SU-DHL-6 (cell line): ENCODE data around the gene MSANTD1.

Experiments
- H2AFZ ChIP-seq: fragments of 200-600 bp; sonication (generic); 2 replicates; pipeline ENCODE4 v1.6.1; 2014; ENCODE audit warnings: low read depth, mild to moderate bottlenecking, moderate library complexity, mixed read lengths, antibody characterized with exemption, low read length; ENCODE audit not compliant: severe bottlenecking
- H3F3A ChIP-seq: fragments of 200-600 bp; shearing (Covaris generic); 2 replicates; pipeline ENCODE4 v1.6.0; 2016; ENCODE audit warnings: antibody characterized with exemption, mild to moderate bottlenecking; ENCODE audit not compliant: insufficient read depth
- H3K27ac ChIP-seq: fragments of 200-600 bp; sonication (generic); 2 replicates; pipeline ENCODE4 v1.5.1; 2016; ENCODE audit warnings: low read depth, mild to moderate bottlenecking, low read length, moderate library complexity, mixed read lengths
- H3K27me3 ChIP-seq: fragments of 200-600 bp; sonication (generic), shearing (Covaris generic); 2 replicates; pipeline ENCODE4 v1.6.0; 2014; ENCODE audit warnings: mild to moderate bottlenecking, low read length
- H3K36me3 ChIP-seq: fragments of 200-600 bp; sonication (generic); 2 replicates; pipeline ENCODE4 v1.6.1; 2014; ENCODE audit warnings: mild to moderate bottlenecking, low read length, mixed read lengths
- H3K4me2 ChIP-seq: fragments of 300-600, 200-600 bp; shearing (Covaris generic), sonication (generic); 2 replicates; pipeline ENCODE4 v1.6.0; 2014; ENCODE audit warnings: low read length, low read depth, mild to moderate bottlenecking; ENCODE audit not compliant: poor library complexity, severe bottlenecking
- H3K4me3 ChIP-seq: fragments of 200-600 bp; sonication (generic); 2 replicates; pipeline ENCODE4 v1.5.1; 2014; ENCODE audit warnings: antibody characterized with exemption, low read length, mild to moderate bottlenecking, mixed read lengths; ENCODE audit not compliant: insufficient read depth, poor library complexity, severe bottlenecking
- H3K79me2 ChIP-seq: fragments of 200-600 bp; sonication (generic); 2 replicates; pipeline ENCODE4 v1.6.1; 2014; ENCODE audit warnings: mild to moderate bottlenecking, low read length, moderate library complexity; ENCODE audit not compliant: insufficient read depth
- H3K9ac ChIP-seq: fragments of 200-600 bp; sonication (generic); 2 replicates; pipeline ENCODE4 v1.7.0; 2014; ENCODE audit warnings: mild to moderate bottlenecking, low read length
- H3K9me2 ChIP-seq: fragments of 200-600 bp; sonication (generic); replicated peaks from 2 replicates; pipeline ENCODE4 v1.6.1; 2014; ENCODE audit warnings: low read length; ENCODE audit not compliant: insufficient read depth
- H3K9me3 ChIP-seq: fragments of 200-600 bp; sonication (generic); 2 replicates; pipeline ENCODE4 v1.6.1; 2014; ENCODE audit warnings: low read length, mixed read lengths; ENCODE audit not compliant: insufficient read depth
- H4K20me1 ChIP-seq: fragments of 200-600 bp; sonication (generic); 2 replicates; pipeline ENCODE4 v1.6.1; 2014; ENCODE audit warnings: low read depth, mild to moderate bottlenecking, antibody characterized with exemption, low read length, moderate library complexity, mixed read lengths
- CTCF ChIP-seq: fragments of 200-600 bp; sonication (generic); IDR thresholded peaks from one replicate; pipeline ENCODE4 v1.5.1; 2017; ENCODE audit warnings: antibody characterized with exemption, mild to moderate bottlenecking, low read length, moderate library complexity; ENCODE audit not compliant: insufficient read depth, poor library complexity, severe bottlenecking
- EZH2phosphoT487 ChIP-seq: fragments of 200-600 bp; sonication (generic), shearing (Covaris generic); conservative IDR thresholded peaks from 2 replicates; pipeline ENCODE4 v1.6.1; 2018; ENCODE audit warnings: mild to moderate bottlenecking, antibody characterized with exemption, low read length, moderate library complexity, mixed read lengths

The MSANTD1 gene

GRCh38 chr4:3263053-3263875, 14.3 kb downstream of the MSANTD1 start:
- no peak overlapping the region for H3K4me2 ChIP-seq
- no peaks in the 10 kb centered on the region for H3F3A ChIP-seq
- no peaks in the 10 kb centered on the region for H3K9me3 ChIP-seq
- H2AFZ ChIP-seq: no peak overlapping the region
- H3K27me3 ChIP-seq: no peaks in the 10 kb centered on the region
- H3K9me2 ChIP-seq: no peaks in the 10 kb centered on the region
- no peaks in the 10 kb centered on the region for H4K20me1 ChIP-seq
- H3K27ac ChIP-seq: no peak overlapping the region
- TF ChIP-seq EZH2phosphoT487: no peak
- no peak for TF ChIP-seq CTCF
- H3K36me3 ChIP-seq: no peaks in the 10 kb centered on the region
- H3K4me3 ChIP-seq: no peak overlapping the region
- H3K79me2 ChIP-seq: no peaks in the 10 kb centered on the region
- H3K9ac ChIP-seq: no peak overlapping the region

GRCh38 chr4:3263876-3264193, 14.9 kb downstream of the MSANTD1 start:
- no peaks in the 10 kb centered on the region for H3F3A ChIP-seq
- no peaks in the 10 kb centered on the region for H3K9me2 ChIP-seq
- H4K20me1 ChIP-seq: no peaks in the 10 kb centered on the region
- H3K27ac ChIP-seq: no peak overlapping the region
- no peak overlapping the region for H2AFZ ChIP-seq
- TF ChIP-seq CTCF: no peak
- H3K4me3 ChIP-seq: no peak overlapping the region
- H3K9ac ChIP-seq: no peak overlapping the region
- H3K4me2 ChIP-seq: no peak overlapping the region
- H3K79me2 ChIP-seq: no peaks in the 10 kb centered on the region
- no peaks in the 10 kb centered on the region for H3K36me3 ChIP-seq
- H3K9me3 ChIP-seq: no peaks in the 10 kb centered on the region
- H3K27me3 ChIP-seq: no peaks in the 10 kb centered on the region

DNA sequence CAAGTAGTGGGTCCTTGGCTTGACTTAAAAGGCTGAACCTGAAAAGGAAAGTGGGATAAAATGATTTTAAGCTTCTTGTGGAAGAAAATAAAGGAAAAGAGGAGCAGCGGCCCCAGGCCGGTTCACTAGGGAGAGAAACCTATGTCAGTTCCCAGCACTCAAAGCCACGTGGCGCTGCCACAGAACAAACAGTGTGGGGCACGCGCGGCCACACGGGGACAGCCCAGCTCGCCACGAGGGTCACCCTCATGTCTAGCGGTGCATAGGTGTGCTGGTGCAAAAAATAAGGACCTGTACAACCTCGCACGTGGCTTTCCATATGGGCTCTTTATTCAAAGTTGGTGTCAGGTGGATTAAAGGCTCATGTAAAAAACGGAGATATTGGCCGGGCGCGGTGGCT, 17.1 kb downstream of the MSANTD1 start:
- H3K9me3 ChIP-seq: no peaks in the 10 kb centered on the region
- no peak overlapping the region for H3K4me2 ChIP-seq
- no peaks in the 10 kb centered on the region for H3K9me2 ChIP-seq
- no peaks in the 10 kb centered on the region for H3K27me3 ChIP-seq
- no peak for TF ChIP-seq EZH2phosphoT487
- no peak for TF ChIP-seq CTCF
- H3K27ac ChIP-seq: no peak overlapping the region
- no peaks in the 10 kb centered on the region for H3F3A ChIP-seq
- no peaks in the 10 kb centered on the region for H3K36me3 ChIP-seq
- H2AFZ ChIP-seq: no peak overlapping the region
- H3K79me2 ChIP-seq: no peaks in the 10 kb centered on the region
- no peak overlapping the region for H3K9ac ChIP-seq
- H4K20me1 ChIP-seq: no peaks in the 10 kb centered on the region
- H3K4me3 ChIP-seq: no peak overlapping the region
